Chondrocyte (in vitro differentiated cells): ENCODE results near the gene DIPK1B. TPM values are rescaled to one million over a fixed set of nuclear protein-coding genes. Genes with fewer than 3 reads are reported as not detected.

Experiments
- DNase-seq: peaks from one replicate; pipeline ENCODE4 v3.0.0; 2021; ENCODE audit warnings: mixed read lengths, low spot score
- H3K27ac Mint-ChIP-seq: one replicate; pipeline ENCODE4 v1.8.0; 2021; ENCODE audit warnings: mild to moderate bottlenecking, moderate library complexity, mixed read lengths; ENCODE audit not compliant: unreplicated experiment
- H3K27me3 Mint-ChIP-seq: 2 replicates; pipeline ENCODE4 v1.8.0; 2021; ENCODE audit warnings: low read depth, mixed read lengths
- H3K36me3 Mint-ChIP-seq: 2 replicates; pipeline ENCODE4 v1.8.0; 2021; ENCODE audit warnings: low read depth, mixed read lengths
- H3K4me1 Mint-ChIP-seq: 2 replicates; pipeline ENCODE4 v1.8.0; 2021; ENCODE audit warnings: low read depth, mild to moderate bottlenecking, mixed read lengths
- H3K4me3 Mint-ChIP-seq: one replicate; pipeline ENCODE4 v1.8.0; 2021; ENCODE audit warnings: mild to moderate bottlenecking, moderate library complexity, mixed read lengths; ENCODE audit not compliant: unreplicated experiment
- H3K9me3 Mint-ChIP-seq: 2 replicates; pipeline ENCODE4 v1.8.0; 2021; ENCODE audit warnings: low read depth, mixed read lengths
- CTCF ChIP-seq: fragments of 200-600 bp; sonication (generic); IDR thresholded peaks from 2 replicates; pipeline ENCODE4 v1.5.0; 2021; ENCODE audit warnings: antibody characterized with exemption, mild to moderate bottlenecking, moderate library complexity
- total RNA-seq: library from RNA; stranded (reverse); gene quantifications from 3 replicates; pipeline ENCODE4 v1.2.1, GENCODE V29; 2021

Gene DIPK1B
- total RNA-seq, 1 donor from 2014 or later, result 9.2 TPM

- H3K27ac Mint-ChIP-seq, result no peak overlapping the region
- H3K36me3 Mint-ChIP-seq, result peaks cover 15% of the 10 kb centered on the region
- no peak for DNase-seq
- no peak for TF ChIP-seq CTCF
- H3K4me3 Mint-ChIP-seq, result peak overlapping the region; percentile 70
- H3K9me3 Mint-ChIP-seq, result no peaks in the 10 kb centered on the region
- no peaks in the 10 kb centered on the region for H3K27me3 Mint-ChIP-seq
- H3K4me1 Mint-ChIP-seq, result peaks cover 41% of the 10 kb centered on the region
These were observed 16.8 kb downstream of the DIPK1B start for GRCh38 chr9:136729144-136729543.

- peaks cover 11% of the 10 kb centered on the region for H3K36me3 Mint-ChIP-seq
- no peak for DNase-seq
- no peak overlapping the region for H3K27ac Mint-ChIP-seq
- TF ChIP-seq CTCF, result no peak
- H3K4me1 Mint-ChIP-seq, result peaks cover 35% of the 10 kb centered on the region
- no peaks in the 10 kb centered on the region for H3K9me3 Mint-ChIP-seq
- H3K4me3 Mint-ChIP-seq, result no peak overlapping the region
- H3K27me3 Mint-ChIP-seq, result no peaks in the 10 kb centered on the region
These were observed 17.6 kb downstream of the DIPK1B start for GRCh38 chr9:136729926-136730325.

- TF ChIP-seq CTCF, result no peak
- H3K4me3 Mint-ChIP-seq, result no peak overlapping the region
- H3K27ac Mint-ChIP-seq, result no peak overlapping the region
- H3K36me3 Mint-ChIP-seq, result no peaks in the 10 kb centered on the region
- H3K27me3 Mint-ChIP-seq, result no peaks in the 10 kb centered on the region
- no peaks in the 10 kb centered on the region for H3K9me3 Mint-ChIP-seq
- DNase-seq, result no peak
- peaks cover 11% of the 10 kb centered on the region for H3K4me1 Mint-ChIP-seq
These were observed 20.2 kb downstream of the DIPK1B start for GRCh38 chr9:136732444-136733178.

GRCh38 chr9:136733611-136734010, 21.2 kb downstream of the DIPK1B start:
- Mint-ChIP-seq H3K27ac (no peak overlapping the region), H3K4me3 (no peak overlapping the region), H3K36me3 (no peaks in the 10 kb centered on the region), H3K27me3 (peaks cover under 1% of the 10 kb centered on the region), H3K9me3 (no peaks in the 10 kb centered on the region), H3K4me1 (peaks cover 11% of the 10 kb centered on the region)
- no peak for TF ChIP-seq CTCF
- DNase-seq, result no peak

- Mint-ChIP-seq H3K27ac (no peak overlapping the region), H3K27me3 (peaks cover 6% of the 10 kb centered on the region), H3K4me3 (no peak overlapping the region), H3K36me3 (no peaks in the 10 kb centered on the region), H3K4me1 (peaks cover 1% of the 10 kb centered on the region), H3K9me3 (no peaks in the 10 kb centered on the region)
- no peak for DNase-seq
- no peak for TF ChIP-seq CTCF
These were observed 22.6 kb downstream of the DIPK1B start for GRCh38 chr9:136734837-136735496.
